Kidney epithelial cell (primary cell): Measurements from ENCODE around the gene PFN4. TPM values are rescaled to one million over a fixed set of nuclear protein-coding genes. Genes with fewer than 3 reads are reported as not detected.
"Not testable (repeated sequence)": the region's sequence is repeated elsewhere in the genome, so short reads cannot be mapped to it uniquely, and the experiment has no call there.

Experiments
- DNase-seq: peaks from one replicate; pipeline ENCODE4 v3.0.0-alpha.2; 2010; ENCODE audit warnings: low read depth
- H3K27me3 ChIP-seq: 2 replicates; pipeline ENCODE4 v1.6.0; 2011; ENCODE audit warnings: low read length; ENCODE audit not compliant: control insufficient read depth, insufficient read depth
- H3K36me3 ChIP-seq: 2 replicates; pipeline ENCODE4 v1.5.1; 2011; ENCODE audit warnings: low read length; ENCODE audit not compliant: control insufficient read depth, insufficient read depth
- H3K4me3 ChIP-seq: 2 replicates; pipeline ENCODE4 v1.5.1; 2011; ENCODE audit warnings: low read depth, mild to moderate bottlenecking, control low read depth, low read length
- CTCF ChIP-seq: IDR thresholded peaks from 2 replicates; pipeline ENCODE4 v1.5.1; 2011; ENCODE audit warnings: mild to moderate bottlenecking, moderate library complexity, low read length, control low read depth, inconsistent platforms; ENCODE audit not compliant: insufficient read depth, poor library complexity, severe bottlenecking
- total RNA-seq: library from RNA; depleted of rRNA; stranded (reverse); fragments of >200 nt; gene quantifications from 2 replicates; pipeline ENCODE4 v1.2.3, GENCODE V29; 2015

The PFN4 gene
- total RNA-seq, 1 donor from 2014 or later, result 1.9 TPM

- no peak for TF ChIP-seq CTCF
Measured at GRCh38 chr2:24121469-24121868, 1.7 kb downstream of the PFN4 start.

GRCh38 chr2:24121066-24121465 is 2.1 kb downstream of the PFN4 start:
- no peak for TF ChIP-seq CTCF
- H3K36me3 ChIP-seq, result no peaks in the 10 kb centered on the region
- DNase-seq, result no peak
- H3K27me3 ChIP-seq, result no peaks in the 10 kb centered on the region
- no peak overlapping the region for H3K4me3 ChIP-seq

More at GRCh38 chr2:24121469-24121868, 1.7 kb downstream of the PFN4 start:
- no peak overlapping the region for H3K4me3 ChIP-seq
- no peaks in the 10 kb centered on the region for H3K27me3 ChIP-seq
- no peak for DNase-seq
- no peaks in the 10 kb centered on the region for H3K36me3 ChIP-seq

- no peaks in the 10 kb centered on the region for H3K27me3 ChIP-seq
- no peak overlapping the region for H3K4me3 ChIP-seq
- no peak for DNase-seq
- no peaks in the 10 kb centered on the region for H3K36me3 ChIP-seq
- TF ChIP-seq CTCF, result no peak
Measured at GRCh38 chr2:24117902-24118301, 5.2 kb downstream of the PFN4 start.

- no peaks in the 10 kb centered on the region for H3K27me3 ChIP-seq
- H3K36me3 ChIP-seq, result no peaks in the 10 kb centered on the region
- TF ChIP-seq CTCF, result no peak
- no peak overlapping the region for H3K4me3 ChIP-seq
- no peak for DNase-seq
Measured at GRCh38 chr2:24115057-24115456, 8.1 kb downstream of the PFN4 start.

- Histone ChIP-seq H3K4me3 (no peak overlapping the region), H3K36me3 (no peaks in the 10 kb centered on the region), H3K27me3 (no peaks in the 10 kb centered on the region)
- TF ChIP-seq CTCF, result no peak
- DNase-seq, result no peak
Measured at GRCh38 chr2:24111407-24111901, 11.7 kb downstream of the PFN4 start.

GRCh38 chr2:24110660-24111303 is 12.4 kb downstream of the PFN4 start:
- H3K27me3 ChIP-seq, result no peaks in the 10 kb centered on the region
- no peak overlapping the region for H3K4me3 ChIP-seq
- DNase-seq, result no peak
- TF ChIP-seq CTCF, result no peak
- no peaks in the 10 kb centered on the region for H3K36me3 ChIP-seq

- DNase-seq, H3K36me3 ChIP-seq: not testable (repeated sequence)
Measured at GRCh38 chr2:24109431-24109830, 13.7 kb downstream of the PFN4 start.

More at GRCh38 chr2:24109431-24109830, 13.7 kb downstream of the PFN4 start:
- not testable (repeated sequence) for H3K4me3 ChIP-seq, H3K27me3 ChIP-seq
